HG03064 (cell line): Measurements from ENCODE around the gene PPFIA1.
"Not testable (repeated sequence)": the region's sequence is repeated elsewhere in the genome, so short reads cannot be mapped to it uniquely, and the experiment has no call there.

ENCODE experiments used
- ATAC-seq: cut with Tn5 transposase; IDR thresholded peaks from one replicate; pipeline ENCODE4 v1.9.1; 2021; ENCODE audit warnings: low read depth; ENCODE audit not compliant: unreplicated experiment

PPFIA1 gene

DNA sequence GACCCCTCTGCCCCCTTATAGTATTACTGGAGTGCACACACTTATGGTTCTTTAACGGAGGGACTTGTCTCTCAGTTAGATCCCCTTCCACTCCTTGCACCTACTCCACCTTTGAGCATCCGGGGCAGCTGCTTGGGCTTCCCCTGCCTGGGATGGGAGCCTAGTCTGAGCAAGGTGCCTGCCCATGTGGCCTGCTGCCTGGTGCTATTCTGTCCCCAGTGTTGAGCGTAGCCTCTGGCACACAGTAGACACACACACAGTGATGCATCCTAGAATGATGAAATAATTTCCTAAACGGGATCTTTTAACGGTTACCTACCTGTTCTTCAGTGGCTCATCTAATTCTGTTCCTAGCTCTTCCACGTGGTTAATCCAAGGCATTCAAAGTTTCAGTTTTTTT is 22.4 kb downstream of the PPFIA1 start:
- no peak for ATAC-seq

DNA sequence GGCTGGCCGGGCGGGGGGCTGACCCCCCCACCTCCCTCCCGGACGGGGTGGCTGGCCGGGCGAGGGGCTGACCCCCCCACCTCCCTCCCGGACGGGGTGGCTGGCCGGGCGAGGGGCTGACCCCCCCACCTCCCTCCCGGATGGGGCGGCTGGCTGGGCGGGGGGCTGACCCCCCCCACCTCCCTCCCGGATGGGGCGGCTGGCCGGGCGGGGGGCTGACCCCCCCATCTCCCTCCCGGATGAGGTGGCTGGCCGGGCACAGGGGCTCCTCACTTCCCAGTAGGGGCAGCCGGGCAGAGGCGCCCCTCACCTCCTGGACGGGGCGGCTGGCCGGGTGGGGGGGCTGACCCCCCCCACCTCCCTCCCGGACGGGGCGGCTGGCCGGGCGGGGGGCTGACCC is 24.7 kb downstream of the PPFIA1 start:
- ATAC-seq = not testable (repeated sequence)

DNA sequence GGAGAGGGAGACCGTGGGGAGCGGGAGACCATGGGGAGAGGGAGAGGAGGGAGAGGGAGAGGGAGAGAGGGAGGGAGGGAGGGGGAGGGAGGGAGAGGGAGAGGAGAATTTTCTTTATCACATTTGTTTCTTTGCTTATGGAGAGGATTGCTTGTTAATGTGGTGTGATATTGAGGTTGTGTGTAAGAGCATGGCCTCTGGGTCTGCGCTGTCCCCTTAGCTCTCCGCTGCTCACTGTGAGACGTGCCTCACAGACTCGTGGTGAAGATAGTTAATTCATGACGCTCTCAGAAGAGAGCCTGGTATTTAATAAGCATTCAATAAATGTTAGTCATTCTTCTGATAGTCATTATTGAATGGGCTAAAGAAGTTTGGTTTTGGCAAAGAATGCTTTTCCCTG is 26.2 kb downstream of the PPFIA1 start:
- no peak for ATAC-seq

DNA sequence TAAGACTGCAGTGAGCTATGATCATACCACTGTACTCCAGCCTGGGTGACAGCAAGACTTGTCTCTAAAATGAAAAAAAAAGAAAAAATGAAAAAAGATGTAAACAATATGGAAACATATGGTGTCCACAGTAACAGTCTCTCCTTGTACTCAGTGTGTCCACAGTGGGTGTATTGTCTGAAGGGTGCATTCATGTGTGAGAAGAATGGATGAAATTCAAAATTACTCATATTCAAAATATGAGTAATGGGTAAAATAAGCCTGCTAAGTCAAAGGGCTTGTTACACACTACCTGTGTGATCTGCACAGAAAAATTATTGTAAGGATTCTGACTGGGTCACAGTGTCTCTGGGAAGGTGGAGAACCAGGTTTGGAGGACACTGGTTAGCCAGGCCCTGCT is 26.9 kb downstream of the PPFIA1 start:
- no peak for ATAC-seq

DNA sequence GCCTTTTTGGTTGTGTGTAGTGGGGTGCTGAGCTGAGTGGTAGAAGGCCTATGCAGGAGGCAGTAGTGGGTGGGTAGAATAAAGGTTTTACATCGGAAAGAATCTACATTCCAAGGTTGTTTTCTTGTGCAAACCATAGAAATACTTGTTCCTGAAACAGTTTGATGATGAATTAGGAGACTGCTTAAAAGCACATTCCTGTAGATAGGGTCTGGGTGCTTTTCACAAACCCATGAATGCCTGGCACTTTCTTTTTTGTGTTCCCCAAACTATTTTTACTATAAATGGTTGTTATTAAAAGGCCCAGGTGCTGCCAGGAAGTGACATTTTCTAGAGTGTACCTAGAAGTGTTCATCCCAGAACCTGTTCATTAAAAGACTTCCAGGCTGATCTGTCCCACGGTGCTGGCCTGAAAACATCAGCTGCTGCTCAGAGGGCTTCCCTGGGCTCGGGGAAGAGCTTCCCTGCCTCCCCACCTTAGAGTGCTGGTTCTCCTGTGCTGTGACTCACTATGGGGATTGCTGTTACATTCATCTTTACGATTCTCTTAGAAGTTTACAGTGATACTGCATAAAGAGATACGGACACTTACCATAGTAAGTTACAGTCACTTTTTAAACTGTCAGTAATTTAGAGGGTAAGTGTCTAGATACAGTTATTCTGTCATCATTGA is 27.9 kb downstream of the PPFIA1 start:
- no peak for ATAC-seq

DNA sequence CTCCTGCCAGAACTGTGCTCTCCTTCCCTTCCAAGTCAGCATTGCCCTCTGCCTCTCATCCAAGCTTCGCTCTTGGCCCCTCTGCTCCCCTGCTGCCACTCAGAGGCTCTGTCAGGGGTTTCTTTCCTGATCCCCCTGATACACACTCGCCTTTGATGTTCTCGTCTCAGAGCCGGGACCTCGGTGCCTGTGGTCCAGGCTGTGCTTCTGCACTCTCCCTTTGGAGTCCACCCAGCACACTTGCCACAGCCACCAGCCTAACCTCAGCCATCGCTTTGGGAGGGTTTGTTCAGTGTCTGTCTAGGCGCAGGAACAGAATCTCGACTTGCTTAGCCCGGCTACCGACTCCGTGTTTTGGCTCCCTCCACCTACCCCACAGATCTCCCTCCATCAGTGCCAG is 29.1 kb downstream of the PPFIA1 start:
- no peak for ATAC-seq

DNA sequence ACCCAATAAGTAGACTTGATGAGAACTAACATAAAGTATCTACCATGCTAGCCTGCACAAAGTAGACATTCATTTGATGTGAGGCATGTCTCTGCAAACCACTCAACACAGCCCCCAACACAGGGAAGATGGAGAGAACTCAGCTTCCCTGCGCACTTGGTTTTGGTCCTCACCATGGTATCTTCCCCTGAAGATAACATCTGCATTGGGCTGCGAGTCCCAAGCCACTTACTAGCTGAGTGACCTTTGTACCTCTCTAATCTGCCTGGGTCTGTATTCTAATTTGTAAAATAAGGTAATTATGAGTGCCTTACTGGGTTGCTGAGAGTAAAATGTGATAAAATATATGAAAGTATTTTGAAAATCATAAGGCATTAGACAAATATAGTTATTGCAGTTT is 30.7 kb downstream of the PPFIA1 start:
- ATAC-seq = no peak

DNA sequence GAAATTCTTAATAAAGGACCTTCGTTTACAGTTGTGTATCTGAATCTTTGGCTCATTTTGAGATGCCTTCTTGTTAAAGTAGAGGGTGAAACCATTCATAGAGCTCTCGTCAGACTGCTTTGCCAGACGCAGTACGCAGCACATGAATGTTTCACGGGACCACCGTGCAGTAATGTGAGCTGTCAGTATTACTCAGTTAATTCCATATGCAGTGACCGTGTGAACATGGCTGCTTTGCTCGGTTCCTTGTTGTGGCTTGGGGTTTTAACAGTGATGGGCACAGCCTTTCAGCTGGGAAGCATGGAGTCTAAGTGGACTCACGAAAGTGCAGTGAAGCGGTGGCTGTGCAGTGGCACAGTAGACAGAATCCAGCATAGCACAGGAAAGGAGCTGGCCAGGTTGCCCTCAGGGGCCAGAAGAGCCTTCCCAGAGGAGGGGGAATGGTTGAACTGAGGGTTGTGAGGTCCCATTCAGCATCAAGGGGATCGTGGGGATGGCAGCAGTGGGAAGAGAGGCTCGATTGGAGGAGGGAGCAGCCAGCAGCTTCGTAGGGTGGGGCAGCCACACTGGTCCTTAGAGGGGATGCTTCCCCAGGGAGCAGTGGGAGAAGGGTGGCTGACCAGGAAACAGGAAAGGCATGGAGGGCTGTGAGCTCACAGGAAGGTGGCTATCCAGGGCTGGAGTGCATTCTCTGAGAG is 31.4 kb downstream of the PPFIA1 start:
- ATAC-seq = no peak

DNA sequence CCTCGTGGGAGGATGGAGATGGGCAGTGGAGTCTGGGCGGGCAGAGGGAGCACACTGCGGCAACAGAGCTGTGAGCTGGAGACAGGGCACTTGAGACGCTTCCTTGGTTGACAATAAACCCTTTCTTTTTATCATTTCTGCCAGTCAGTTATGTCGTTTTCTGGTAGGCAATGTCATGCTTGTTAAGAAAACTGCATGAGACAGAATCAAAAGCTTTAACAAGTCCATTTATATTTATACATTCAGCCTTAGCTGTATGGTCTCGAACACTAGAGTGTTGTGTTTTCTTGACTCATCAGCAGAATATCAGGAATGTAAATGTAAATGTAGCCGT is 31.9 kb downstream of the PPFIA1 start:
- no peak for ATAC-seq

DNA sequence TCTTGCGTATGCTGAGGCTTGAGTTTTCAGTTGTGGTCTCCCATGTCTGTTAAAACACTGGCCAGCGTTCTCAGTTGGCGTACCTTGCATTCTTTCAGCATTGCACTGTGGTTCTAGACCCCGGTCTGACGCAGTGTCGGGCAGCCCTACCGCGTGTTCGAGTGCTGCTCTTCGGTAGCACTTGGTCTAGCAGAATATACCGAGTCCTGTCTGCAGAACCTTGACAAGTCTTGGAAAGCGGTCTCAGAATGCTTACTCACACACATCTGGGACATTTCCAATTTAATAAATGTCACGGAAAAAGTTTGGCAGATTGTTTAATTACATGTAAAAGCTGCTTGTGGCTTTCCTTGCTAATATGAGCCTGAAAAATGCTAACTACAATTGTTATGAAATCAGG is 32.6 kb downstream of the PPFIA1 start:
- ATAC-seq = no peak

DNA sequence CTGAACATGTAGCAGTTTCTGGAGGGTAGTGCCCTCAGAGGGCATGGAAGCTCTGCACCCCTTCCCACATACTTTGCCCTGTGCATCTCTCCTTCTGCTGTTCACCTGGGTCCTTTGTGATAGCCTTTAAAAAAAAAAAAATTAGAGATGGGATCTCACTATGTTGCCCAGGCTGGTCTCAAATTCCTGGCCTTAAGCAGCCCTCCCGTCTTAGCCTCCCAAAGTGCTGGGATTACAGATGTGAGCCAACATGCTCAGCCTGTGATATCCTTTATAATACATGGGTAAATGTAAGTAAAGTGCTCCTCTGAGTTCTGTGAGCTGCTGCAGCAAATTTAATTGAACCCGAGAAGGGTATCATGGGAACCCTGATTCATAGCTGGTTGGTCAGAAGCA is 33.7 kb downstream of the PPFIA1 start:
- no peak for ATAC-seq

DNA sequence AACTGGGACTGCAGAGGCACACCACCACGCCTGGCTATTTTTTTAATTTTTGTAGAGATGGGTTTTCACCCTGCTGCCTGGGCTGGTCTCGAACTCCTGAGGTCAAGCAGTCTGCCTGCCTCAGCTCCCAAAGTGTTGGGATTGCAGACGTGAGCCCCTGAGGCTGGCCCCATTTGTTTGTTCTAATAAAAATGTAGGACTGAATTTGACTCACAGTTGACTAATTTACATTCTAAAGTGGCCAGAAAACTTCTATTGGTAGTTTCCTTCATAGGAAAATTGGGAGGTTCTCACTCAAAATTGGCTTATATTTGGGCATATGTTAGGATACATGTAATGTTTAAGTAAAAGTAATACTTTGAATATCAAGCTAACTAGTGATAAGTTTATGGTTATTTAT is 35.0 kb downstream of the PPFIA1 start:
- no peak for ATAC-seq

DNA sequence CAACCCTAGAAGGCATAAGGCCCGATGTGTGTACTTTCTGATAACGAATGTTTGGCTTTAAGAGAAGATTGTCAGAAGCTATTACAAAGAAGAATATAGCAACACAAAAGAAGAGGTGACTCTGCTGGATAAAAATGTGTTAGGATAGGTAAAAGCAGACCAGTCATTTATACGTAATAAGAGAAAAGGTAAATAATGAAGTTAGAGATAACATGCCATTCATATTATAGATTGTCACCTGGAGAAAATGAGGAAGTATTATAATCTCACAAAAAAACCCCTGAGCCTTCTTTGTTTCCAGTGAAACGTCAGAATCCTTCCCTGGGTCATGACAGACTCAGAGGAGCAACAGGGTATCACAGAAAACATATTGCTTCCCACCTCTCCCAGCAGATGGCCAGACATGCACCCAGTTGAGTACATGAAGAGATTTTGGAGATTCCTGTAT is 36.1 kb downstream of the PPFIA1 start:
- ATAC-seq = no peak

DNA sequence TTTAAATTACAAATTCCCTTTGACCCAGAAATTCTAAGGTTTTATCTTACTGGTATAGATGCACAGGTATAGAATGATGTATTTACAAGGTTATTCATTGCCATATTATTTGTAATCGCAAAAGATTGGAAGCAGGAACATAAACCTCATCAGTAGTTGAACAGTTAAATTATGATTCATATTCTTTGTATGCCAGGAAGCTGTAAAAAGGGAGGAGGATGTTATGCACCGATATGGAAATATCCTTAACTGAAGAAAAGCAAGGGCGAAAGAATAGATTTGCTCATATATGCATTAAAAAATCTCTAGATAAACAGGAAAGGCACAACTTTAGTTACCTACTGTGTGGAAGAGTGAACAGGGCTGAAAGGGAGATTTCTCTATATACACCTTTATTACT is 36.7 kb downstream of the PPFIA1 start:
- ATAC-seq = no peak

DNA sequence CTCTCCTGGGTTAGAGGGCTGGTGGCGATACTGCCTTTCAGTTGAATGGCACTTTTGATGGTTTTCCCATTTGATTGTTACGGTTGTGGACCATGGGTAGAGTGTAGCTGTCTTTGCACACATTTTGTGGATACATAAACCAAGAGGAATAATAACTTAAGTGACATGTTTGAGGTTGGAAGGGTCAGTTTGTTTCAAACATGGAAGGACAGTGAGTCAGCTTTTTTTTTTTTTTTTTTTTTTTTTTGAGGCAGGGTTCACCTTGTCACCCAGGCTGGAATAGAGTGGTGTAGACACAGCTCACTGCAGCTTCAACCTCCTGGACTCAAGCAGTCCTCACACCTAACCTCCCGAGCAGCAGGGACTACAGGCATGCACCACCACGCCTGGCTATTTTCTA is 41.1 kb downstream of the PPFIA1 start:
- no peak for ATAC-seq

DNA sequence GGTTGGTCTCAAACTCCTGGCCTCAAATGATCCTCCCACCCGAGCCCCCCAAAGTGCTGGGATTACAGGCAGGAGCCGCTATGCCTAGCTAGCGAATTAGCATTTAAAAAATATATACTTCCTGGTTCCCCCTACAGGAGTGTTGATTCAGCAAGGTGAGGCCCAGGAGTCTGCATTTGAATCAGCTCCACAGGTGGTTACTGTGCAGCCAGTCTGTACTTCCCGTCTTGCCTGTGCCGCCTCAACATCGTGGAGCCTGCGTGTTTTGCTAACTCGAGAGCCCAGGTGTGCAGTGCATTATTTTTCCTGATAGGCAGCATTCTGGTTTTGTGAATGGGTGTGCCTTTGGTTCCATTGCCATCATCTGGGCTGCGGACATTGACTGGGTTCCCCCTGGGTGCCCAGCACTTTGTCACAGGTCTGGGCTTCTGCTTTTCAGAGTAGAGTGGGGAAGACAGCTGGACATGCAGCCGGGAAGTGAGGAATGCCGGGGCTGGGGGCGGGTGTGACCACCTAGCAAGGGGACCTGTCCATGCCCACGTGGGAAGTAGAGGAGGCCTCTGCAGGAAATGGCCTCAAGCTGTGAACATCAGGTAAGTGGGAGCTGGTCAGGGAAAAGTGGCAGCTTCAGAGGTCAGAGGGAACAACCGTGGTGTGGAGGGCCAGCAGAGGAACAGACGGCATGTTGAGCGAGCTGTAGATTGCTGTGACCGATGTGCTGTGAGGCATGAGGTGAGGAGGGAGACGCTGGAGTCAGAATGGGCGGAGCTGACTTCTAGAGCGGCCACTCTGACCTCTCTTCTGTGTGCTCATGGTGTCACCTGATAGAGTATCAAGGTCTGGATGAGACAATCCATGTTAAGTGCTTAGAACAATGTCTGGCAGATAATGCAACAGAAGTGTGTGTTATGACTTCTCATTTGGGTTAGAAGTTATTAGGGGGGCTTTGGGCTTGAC is 42.2 kb downstream of the PPFIA1 start:
- no peak for ATAC-seq

DNA sequence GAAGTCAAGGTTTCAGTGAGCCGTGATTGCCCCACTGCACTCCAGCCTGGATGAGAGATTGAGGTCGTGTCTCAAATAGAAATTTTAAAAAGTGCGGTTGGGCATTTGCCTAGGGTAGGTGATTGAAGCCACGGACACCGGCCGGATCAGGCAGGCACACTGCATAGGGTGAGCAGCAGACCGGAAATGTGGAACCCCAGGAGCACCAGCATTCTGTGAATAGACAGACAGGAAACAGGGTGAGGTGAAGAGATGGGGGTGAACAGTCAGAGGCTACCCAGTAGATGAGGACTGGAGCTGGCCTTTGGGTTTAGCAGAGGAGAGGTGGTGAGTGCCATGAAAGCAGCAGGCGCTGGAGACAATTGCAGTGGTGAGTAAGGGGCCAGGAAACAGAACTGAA is 43.5 kb downstream of the PPFIA1 start:
- no peak for ATAC-seq

DNA sequence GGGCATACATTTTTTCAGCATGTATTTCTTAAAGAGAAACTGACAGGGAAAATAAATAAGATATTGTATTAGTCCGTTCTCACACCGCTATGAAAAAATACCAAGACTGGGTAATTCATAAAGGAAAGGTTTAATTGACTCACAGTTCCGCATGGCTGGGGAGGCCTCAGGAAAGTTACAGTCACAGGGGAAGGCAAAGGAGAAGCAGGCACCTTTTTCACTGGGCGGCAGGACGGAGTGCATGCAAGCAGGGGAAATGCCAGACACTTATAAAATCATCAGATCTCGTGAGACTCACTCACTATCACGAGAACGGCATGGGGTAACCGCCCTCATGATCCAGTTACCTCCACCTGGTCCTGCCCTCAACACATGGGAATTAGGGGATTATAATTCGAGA is 44.2 kb downstream of the PPFIA1 start:
- no peak for ATAC-seq

DNA sequence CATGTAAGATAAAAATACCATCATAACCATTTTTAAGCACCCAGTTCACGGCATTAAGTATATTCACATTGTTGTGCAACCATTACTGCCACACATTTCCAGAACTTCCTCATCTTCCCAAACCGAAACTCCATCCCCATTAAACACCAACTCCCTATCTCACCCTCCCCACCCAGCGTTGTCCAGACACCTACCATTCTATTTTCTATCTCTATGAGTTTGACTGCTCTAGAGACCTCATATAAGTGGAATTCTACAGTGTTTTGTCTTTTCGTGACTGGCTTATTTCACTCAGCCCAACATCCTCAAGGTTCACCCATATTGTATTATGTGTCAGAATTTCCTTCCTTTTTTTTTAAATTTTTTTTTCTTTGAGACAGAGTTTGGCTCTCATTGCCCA is 45.2 kb downstream of the PPFIA1 start:
- no peak for ATAC-seq

DNA sequence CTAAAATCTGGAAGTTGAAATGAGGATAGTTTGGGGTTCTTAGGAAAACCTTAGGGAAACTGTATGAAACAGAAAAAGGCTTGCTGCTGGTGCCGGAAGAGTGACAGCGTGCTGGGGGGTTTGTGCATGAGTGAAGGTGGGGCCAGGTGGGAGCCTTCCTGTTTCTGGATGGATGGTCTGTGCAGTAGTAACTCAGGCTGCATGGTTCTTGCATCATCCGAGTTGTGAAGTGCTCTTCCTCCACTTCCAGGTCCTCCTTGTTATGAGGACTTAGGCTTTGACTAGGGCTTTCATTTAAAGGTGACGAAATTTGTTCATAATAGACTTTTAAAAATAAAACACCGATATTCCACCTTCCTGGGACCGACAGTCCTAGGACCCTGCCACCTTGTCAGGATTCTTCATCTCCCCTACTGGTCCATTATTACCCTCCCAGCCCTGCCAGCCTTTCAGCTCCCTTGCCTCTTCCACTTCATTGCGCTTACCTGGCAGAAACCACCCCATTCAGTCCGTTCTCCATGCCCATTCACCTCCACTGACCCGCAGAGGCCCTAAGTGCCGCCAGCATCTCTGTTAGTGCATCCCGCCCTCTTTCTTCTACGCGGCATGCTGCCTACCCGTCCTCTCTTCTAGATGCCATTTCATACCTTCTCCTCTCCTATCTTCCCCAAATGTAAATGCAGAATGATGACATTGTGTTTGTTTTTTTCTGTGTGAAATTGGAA is 47.3 kb downstream of the PPFIA1 start:
- ATAC-seq = no peak
